BE2C (cell line): ENCODE results near the gene CLCN1.

Experiments used
- DNase-seq: peaks from one replicate; pipeline ENCODE4 v3.0.0-alpha.2; 2020
- H3K27me3 ChIP-seq: fragments of 250-450 bp; sonication (Bioruptor Pico); 2 replicates; pipeline ENCODE4 v1.5.1; 2020; ENCODE audit warnings: mild to moderate bottlenecking
- H3K36me3 ChIP-seq: fragments of 250-450 bp; sonication (Bioruptor Pico); 2 replicates; pipeline ENCODE4 v1.5.1; 2020; ENCODE audit warnings: mild to moderate bottlenecking
- H3K4me1 ChIP-seq: fragments of 250-450 bp; sonication (Bioruptor Pico); 2 replicates; pipeline ENCODE4 v1.5.1; 2020
- H3K4me3 ChIP-seq: 2 replicates; pipeline ENCODE4 v1.5.1; 2011; ENCODE audit warnings: low read depth, low read length
- H3K9me3 ChIP-seq: fragments of 250-450 bp; sonication (Bioruptor Pico); 2 replicates; pipeline ENCODE4 v1.5.1; 2020
- CTCF ChIP-seq: IDR thresholded peaks from 2 replicates; pipeline ENCODE4 v1.5.1; 2012; ENCODE audit warnings: mild to moderate bottlenecking, low read depth, low read length

The CLCN1 gene

GRCh38 chr7:143368387-143368786 is 52.5 kb downstream of the CLCN1 start:
- no peak for TF ChIP-seq CTCF
- DNase-seq: no peak
- H3K36me3 ChIP-seq: no peaks in the 10 kb centered on the region

GRCh38 chr7:143369678-143370651 is 54.1 kb downstream of the CLCN1 start:
- Histone ChIP-seq H3K36me3 (no peaks in the 10 kb centered on the region), H3K4me3 (no peak overlapping the region), H3K4me1 (no peaks in the 10 kb centered on the region), H3K27me3 (peaks cover 20% of the 10 kb centered on the region), H3K9me3 (no peaks in the 10 kb centered on the region)
- TF ChIP-seq CTCF: no peak
- no peak for DNase-seq

More at GRCh38 chr7:143368387-143368786, 52.5 kb downstream of the CLCN1 start:
- Histone ChIP-seq H3K4me1 (no peaks in the 10 kb centered on the region), H3K4me3 (no peak overlapping the region), H3K27me3 (peaks cover 36% of the 10 kb centered on the region), H3K9me3 (no peaks in the 10 kb centered on the region)

DNA sequence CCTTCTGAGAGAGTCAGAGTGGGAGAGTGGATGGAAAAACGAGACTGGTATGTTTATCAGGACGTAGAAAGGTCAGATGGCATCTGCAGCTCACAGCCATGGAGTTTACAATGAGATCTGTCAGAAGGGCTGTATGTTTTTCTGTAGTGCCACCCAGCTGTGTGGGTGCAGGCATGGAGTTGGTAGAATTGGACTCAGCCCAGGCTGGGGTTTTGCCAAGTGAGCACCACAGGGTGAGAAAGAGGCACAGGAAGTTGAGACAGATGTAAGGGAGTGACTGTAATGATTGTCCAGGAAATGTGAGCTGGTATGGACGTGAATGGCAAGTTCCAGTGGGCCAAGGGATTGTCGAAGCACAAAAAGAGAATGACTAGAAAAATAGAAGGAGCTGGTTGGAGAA is 56.2 kb downstream of the CLCN1 start:
- H3K27me3 ChIP-seq: peaks cover 8% of the 10 kb centered on the region

GRCh38 chr7:143373255-143373794 is 57.4 kb downstream of the CLCN1 start:
- Histone ChIP-seq H3K27me3 (0 out of 2 replicates have a peak, but pooled peaks cover 2% of the 10 kb centered on the region), H3K4me3 (no peak overlapping the region), H3K4me1 (no peaks in the 10 kb centered on the region), H3K9me3 (no peaks in the 10 kb centered on the region), H3K36me3 (no peaks in the 10 kb centered on the region)
- no peak for DNase-seq
- 0 out of 2 replicates have a peak, but pooled peaks have one; percentile 8 for TF ChIP-seq CTCF

More for the DNA sequence above, 56.2 kb downstream of the CLCN1 start:
- no peaks in the 10 kb centered on the region for H3K9me3 ChIP-seq
- H3K4me3 ChIP-seq: no peak overlapping the region
- H3K4me1 ChIP-seq: no peaks in the 10 kb centered on the region
- no peak for TF ChIP-seq CTCF
- no peak for DNase-seq
- H3K36me3 ChIP-seq: no peaks in the 10 kb centered on the region

- no peak for DNase-seq
- Histone ChIP-seq H3K9me3 (no peaks in the 10 kb centered on the region), H3K4me1 (no peaks in the 10 kb centered on the region), H3K36me3 (no peaks in the 10 kb centered on the region), H3K27me3 (no peaks in the 10 kb centered on the region), H3K4me3 (no peak overlapping the region)
- TF ChIP-seq CTCF: no peak
Observed at GRCh38 chr7:143374561-143374960, 58.6 kb downstream of the CLCN1 start.
